Panc1 (cell line): ENCODE results near the gene SNX1. TPM values are rescaled to one million over a fixed set of nuclear protein-coding genes. Genes with fewer than 3 reads are reported as not detected.

ENCODE experiments used
- ATAC-seq: fragments of 200-7000 bp; cut with Tn5 transposase; 2 replicates; pipeline ENCODE4 v1.9.1; 2020; ENCODE audit warnings: mild to moderate bottlenecking, moderate library complexity
- BruUV-seq: library from RNA; stranded (reverse); fragments of 400-500 nt; replicated peaks from 2 replicates; lab custom pipeline; 2021; lab: Mats Ljungman, UMichigan
- CTCF ChIA-PET: fragments of 300-600 bp; sonication (Branson Sonifier 250); formaldehyde crosslinking; loops from one replicate; lab custom pipeline; 2022; ENCODE audit warnings: antibody characterized with exemption; lab: Charles Lee
- POLR2A ChIA-PET: fragments of 300-600 bp; sonication (Branson Sonifier 250); formaldehyde crosslinking; loops from one replicate; lab custom pipeline; 2022; ENCODE audit warnings: antibody characterized with exemption; lab: Charles Lee
- DNase-seq: peaks from one replicate; pipeline ENCODE4 v3.0.0-alpha.2; 2010; ENCODE audit warnings: low read depth, low spot score
- H3K27ac ChIP-seq: 2 replicates; pipeline ENCODE4 v1.5.1; 2011; ENCODE audit warnings: mild to moderate bottlenecking, low read length, inconsistent platforms
- H3K27me3 ChIP-seq: fragments of 200-500 bp; sonication (Bioruptor generic); 2 replicates; pipeline ENCODE4 v1.6.0; 2014; ENCODE audit warnings: low read length, inconsistent platforms; ENCODE audit not compliant: control insufficient read depth, insufficient read depth
- H3K36me3 ChIP-seq: fragments of 200-500 bp; sonication (Bioruptor generic); 2 replicates; pipeline ENCODE4 v1.5.1; 2014; ENCODE audit warnings: inconsistent platforms, mild to moderate bottlenecking, low read length, moderate library complexity; ENCODE audit not compliant: control insufficient read depth, insufficient read depth
- H3K4me1 ChIP-seq: 2 replicates; pipeline ENCODE4 v1.5.1; 2011; ENCODE audit warnings: inconsistent platforms, mild to moderate bottlenecking, low read length, moderate library complexity; ENCODE audit not compliant: control insufficient read depth, insufficient read depth
- H3K4me3 ChIP-seq, 2 experiments: 2 replicates each; pipeline ENCODE4 v1.5.1; 2011 to 2012; ENCODE audit warnings: low read depth in 2 of 2, low read length in 2 of 2, mild to moderate bottlenecking in 2 of 2, inconsistent platforms in 1 of 2, moderate library complexity in 1 of 2
- H3K9me3 ChIP-seq: fragments of 200-500 bp; sonication (Bioruptor generic); 2 replicates; pipeline ENCODE4 v1.5.1; 2014; ENCODE audit warnings: low read depth, mild to moderate bottlenecking, inconsistent platforms, low read length, moderate library complexity; ENCODE audit not compliant: control insufficient read depth, insufficient read depth
- CTCF ChIP-seq: fragments of 450-650 bp; IDR thresholded peaks from 2 replicates; pipeline ENCODE4 v1.5.1; 2017; ENCODE audit warnings: mild to moderate bottlenecking
- POLR2AphosphoS5 ChIP-seq: IDR thresholded peaks from 2 replicates; pipeline ENCODE4 v1.6.1; 2012; ENCODE audit warnings: mild to moderate bottlenecking, low read depth, low read length, moderate library complexity
- REST ChIP-seq, 2 experiments: IDR thresholded peaks; 2 replicates each; pipeline ENCODE4 v1.6.1; 2011 to 2012; ENCODE audit warnings: low read depth in 2 of 2, control low read depth in 1 of 2, low read length in 1 of 2, mild to moderate bottlenecking in 1 of 2, moderate library complexity in 1 of 2; ENCODE audit not compliant: insufficient read depth in 1 of 2
- SIN3A ChIP-seq: IDR thresholded peaks from 2 replicates; pipeline ENCODE4 v1.6.1; 2012; ENCODE audit warnings: low read depth, mild to moderate bottlenecking, low read length, moderate library complexity, borderline replicate concordance; ENCODE audit not compliant: insufficient read depth
- TCF7L2 ChIP-seq: IDR thresholded peaks from 2 replicates; pipeline ENCODE4 v1.6.1; 2011; ENCODE audit warnings: mild to moderate bottlenecking, low read depth, low read length, inconsistent platforms
- in situ Hi-C: cut with HindIII; loops from 2 replicates; pipeline ENCODE4 v1.10.0; 2016; ENCODE audit warnings: low sequenced_read_pairs, low pct_unique_long_range_greater_than_20kb
- intact Hi-C: fragments of 100-400 bp; cut with micrococcal nuclease; formaldehyde crosslinking; loops from one replicate; pipeline ENCODE4 v1.10.0; 2022; ENCODE audit not compliant: unreplicated experiment
- total RNA-seq: library from RNA; stranded (reverse); gene quantifications from one replicate; pipeline ENCODE4 v1.2.1, GENCODE V29; 2021; ENCODE audit not compliant: unreplicated experiment

Gene SNX1
- total RNA-seq, 1 experiment from 2014 or later = 96.2 TPM

GRCh38 chr15:64158363-64159134 lies 62.8 kb downstream of the SNX1 start:
- DNase-seq (no peak), ATAC-seq (no peak)
- peaks cover 18% of the 10 kb centered on the region for H3K36me3 ChIP-seq
- CTCF ChIA-PET = no interaction called here
- in situ Hi-C loops = no loop called here
- intact Hi-C loops = no loop called here
- POLR2A ChIA-PET = interaction anchor here (0.7 kb wide), 1 partner anchor 80 kb away, joined by 4 read pairs; no protein-coding TSS in a partner anchor
- peaks cover 8% of the 10 kb centered on the region for H3K4me1 ChIP-seq
- no peaks in the 10 kb centered on the region for H3K9me3 ChIP-seq
- peak overlapping the region; percentile 23; the same call in 1 of the 2 replicates for H3K27ac ChIP-seq
- H3K27me3 ChIP-seq = no peaks in the 10 kb centered on the region
- no peak for TF ChIP-seq POLR2AphosphoS5
- TF ChIP-seq TCF7L2 = no peak
- TF ChIP-seq SIN3A = no peak
- no peak for TF ChIP-seq REST (IDR thresholded peaks at IDR 0.05; ENCODE audit: insufficient read depth in 1 of 2, low read depth in 2 of 2, low read length in 1 of 2)
- no peak for TF ChIP-seq CTCF
- no TSS peak for BruUV-seq
- H3K4me3 ChIP-seq = no peak overlapping the region

- DNase-seq = no peak
- no peak for TF ChIP-seq TCF7L2
- no peak for TF ChIP-seq POLR2AphosphoS5
- TF ChIP-seq SIN3A = no peak
- no peak for TF ChIP-seq REST (IDR thresholded peaks at IDR 0.05; ENCODE audit: insufficient read depth in 1 of 2, low read depth in 2 of 2, low read length in 1 of 2)
- TF ChIP-seq CTCF = no peak
- POLR2A ChIA-PET = interaction anchor here (0.7 to 1.0 kb wide), 2 partner anchors 58 to 194 kb away, joined by 3 read pairs; partner anchors contain the start of gene CSNK1G1
- ATAC-seq = no peak
- Histone ChIP-seq H3K4me1 (peaks cover 8% of the 10 kb centered on the region; the same call in 1 of the 2 replicates), H3K27me3 (no peaks in the 10 kb centered on the region), H3K4me3 (peak overlapping the region; percentile 84 to 86), H3K9me3 (no peaks in the 10 kb centered on the region), H3K36me3 (peaks cover 18% of the 10 kb centered on the region), H3K27ac (peak overlapping the region; percentile 96)
- CTCF ChIA-PET = interaction anchor here (0.8 kb wide), 1 partner anchor 581 kb away, joined by 3 read pairs; no protein-coding TSS in a partner anchor
- TSS peak; percentile 89 for BruUV-seq
- intact Hi-C loops = no loop called here
- in situ Hi-C loops = no loop called here
Measured at GRCh38 chr15:64161688-64162477, 66.1 kb downstream of the SNX1 start.
